WERI-Rb-1 (cell line): ENCODE results near the gene TRIM54.
A peak's percentile ranks its signal among the peaks of the same experiment; 100 is the strongest.

ENCODE experiments used
- DNase-seq: peaks from one replicate; pipeline ENCODE4 v3.0.0-alpha.2; 2020
- H3K27ac ChIP-seq: fragments of 250-450 bp; sonication (Bioruptor Pico); 2 replicates; pipeline ENCODE4 v1.5.1; 2020; ENCODE audit warnings: mild to moderate bottlenecking, moderate library complexity
- H3K27me3 ChIP-seq: fragments of 250-450 bp; sonication (Bioruptor Pico); 2 replicates; pipeline ENCODE4 v1.5.1; 2021; ENCODE audit warnings: mild to moderate bottlenecking, low read depth, moderate library complexity; ENCODE audit not compliant: insufficient read depth, severe bottlenecking
- H3K36me3 ChIP-seq: fragments of 250-450 bp; sonication (Bioruptor Pico); 2 replicates; pipeline ENCODE4 v1.5.1; 2020; ENCODE audit warnings: mild to moderate bottlenecking, moderate library complexity
- H3K4me3 ChIP-seq: 2 replicates; pipeline ENCODE4 v1.5.1; 2011; ENCODE audit warnings: low read depth, mild to moderate bottlenecking, control low read depth, low read length
- H3K9me3 ChIP-seq: fragments of 250-450 bp; sonication (Bioruptor Pico); 2 replicates; pipeline ENCODE4 v1.5.1; 2021; ENCODE audit warnings: mild to moderate bottlenecking, moderate library complexity; ENCODE audit not compliant: severe bottlenecking
- CTCF ChIP-seq: IDR thresholded peaks from 2 replicates; pipeline ENCODE4 v1.5.1; 2011; ENCODE audit warnings: low read depth, mild to moderate bottlenecking, control low read depth, inconsistent platforms, low read length

TRIM54 gene

GRCh38 chr2:27258051-27258450, 24.2 kb upstream of the TRIM54 start:
- no peak for DNase-seq
- H3K36me3 ChIP-seq: peaks cover 3% of the 10 kb centered on the region; the same call in 1 of the 2 replicates
- no peak overlapping the region for H3K4me3 ChIP-seq
- H3K27me3 ChIP-seq: peaks cover 17% of the 10 kb centered on the region
- no peak for TF ChIP-seq CTCF
- no peak overlapping the region for H3K27ac ChIP-seq
- no peaks in the 10 kb centered on the region for H3K9me3 ChIP-seq

- peaks cover 29% of the 10 kb centered on the region for H3K27me3 ChIP-seq
- no peaks in the 10 kb centered on the region for H3K9me3 ChIP-seq
- peaks cover 3% of the 10 kb centered on the region; the same call in 1 of the 2 replicates for H3K36me3 ChIP-seq
- H3K27ac ChIP-seq: no peak overlapping the region
- TF ChIP-seq CTCF: no peak
- DNase-seq: no peak
- peak overlapping the region; percentile 76 for H3K4me3 ChIP-seq
Measured at GRCh38 chr2:27261241-27261925, 20.8 kb upstream of the TRIM54 start.

- no peak for TF ChIP-seq CTCF
- Histone ChIP-seq H3K27me3 (peaks cover 29% of the 10 kb centered on the region), H3K27ac (no peak overlapping the region), H3K36me3 (peaks cover 3% of the 10 kb centered on the region; the same call in 1 of the 2 replicates), H3K9me3 (no peaks in the 10 kb centered on the region), H3K4me3 (peak overlapping the region; percentile 76)
- DNase-seq: no peak
Measured at GRCh38 chr2:27261926-27262298, 20.3 kb upstream of the TRIM54 start.

- Histone ChIP-seq H3K36me3 (peaks cover under 1% of the 10 kb centered on the region; the same call in 1 of the 2 replicates), H3K27ac (no peak within 1 kb of the TSS), H3K4me3 (peak within 1 kb of the TSS; percentile 76), H3K27me3 (peaks cover 29% of the 10 kb centered on the region), H3K9me3 (no peaks in the 10 kb centered on the region)
- no peak for TF ChIP-seq CTCF
- DNase-seq: peak; percentile 88
Measured at GRCh38 chr2:27262379-27263286, 19.6 kb upstream of the TRIM54 start, which contains the start of gene SLC30A3. Gene SLC30A3, minus strand, starts transcription at chr2:27263047. Its CDS starts 141 bp downstream, at chr2:27262906.

- no peak overlapping the region for H3K27ac ChIP-seq
- H3K27me3 ChIP-seq: peaks cover 29% of the 10 kb centered on the region
- no peaks in the 10 kb centered on the region for H3K36me3 ChIP-seq
- TF ChIP-seq CTCF: no peak
- peak overlapping the region; percentile 76 for H3K4me3 ChIP-seq
- DNase-seq: peak; percentile 34
- no peaks in the 10 kb centered on the region for H3K9me3 ChIP-seq
Measured at GRCh38 chr2:27263287-27264252, 18.7 kb upstream of the TRIM54 start.
